ENCODE measurements around the gene TAP2.

Gene TAP2

GRCh38 chr6:32853541-32854375 lies 15.2 kb upstream of the TAP2 start, which contains the start of the genes PSMB9 and TAP1:
Gene PSMB9, plus strand, starts transcription at chr6:32854192. Its CDS starts 38 bp downstream, at chr6:32854230.
Gene TAP1, minus strand, starts transcription at chr6:32853704. Its CDS starts 68 bp downstream, at chr6:32853636.
- peak; percentile 52 for TF ChIP-seq CTCF (IDR thresholded peaks at IDR 0.05; ENCODE audit: low read depth, low read length)
- DNase-seq (ENCODE audit: low read depth in 2 of 2), result peak; percentile 94
- peak within 1 kb of the TSS; percentile 93 to 94 for H3K4me3 ChIP-seq (replicated peaks in 1 of 2; ENCODE audit: low read depth in 2 of 2, low read length in 2 of 2)

GRCh38 chr6:32852844-32853540 lies 14.5 kb upstream of the TAP2 start:
- H3K4me3 ChIP-seq (replicated peaks in 1 of 2; ENCODE audit: low read depth in 2 of 2, low read length in 2 of 2), result peak overlapping the region; percentile 93 to 94
- TF ChIP-seq CTCF (IDR thresholded peaks at IDR 0.05; ENCODE audit: low read depth, low read length), result no peak
- peak; percentile 22 to 46 for DNase-seq (ENCODE audit: low read depth in 2 of 2)

GRCh38 chr6:32852018-32852843 lies 13.7 kb upstream of the TAP2 start:
- peak in 1 of 2 donors; percentile 23 for DNase-seq (ENCODE audit: low read depth in 2 of 2)
- peak overlapping the region; percentile 93 to 94 for H3K4me3 ChIP-seq (replicated peaks in 1 of 2; ENCODE audit: low read depth in 2 of 2, low read length in 2 of 2)
- TF ChIP-seq CTCF (IDR thresholded peaks at IDR 0.05; ENCODE audit: low read depth, low read length), result no peak

- DNase-seq (ENCODE audit: low read depth in 2 of 2), result no peak
- TF ChIP-seq CTCF (IDR thresholded peaks at IDR 0.05; ENCODE audit: low read depth, low read length), result no peak
- H3K4me3 ChIP-seq (replicated peaks in 1 of 2; ENCODE audit: low read depth in 2 of 2, low read length in 2 of 2), result no peak overlapping the region
These were observed 12.5 kb upstream of the TAP2 start for GRCh38 chr6:32851025-32851424.

GRCh38 chr6:32849126-32849525 lies 10.6 kb upstream of the TAP2 start:
- no peak overlapping the region for H3K4me3 ChIP-seq (replicated peaks in 1 of 2; ENCODE audit: low read depth in 2 of 2, low read length in 2 of 2)
- TF ChIP-seq CTCF (IDR thresholded peaks at IDR 0.05; ENCODE audit: low read depth, low read length), result no peak
- no peak for DNase-seq (ENCODE audit: low read depth in 2 of 2)

- TF ChIP-seq CTCF (IDR thresholded peaks at IDR 0.05; ENCODE audit: low read depth, low read length), result no peak
- H3K4me3 ChIP-seq (replicated peaks in 1 of 2; ENCODE audit: low read depth in 2 of 2, low read length in 2 of 2), result no peak overlapping the region
- DNase-seq (ENCODE audit: low read depth in 2 of 2), result no peak
These were observed 9.3 kb upstream of the TAP2 start for GRCh38 chr6:32847795-32848194.

Measured in cardiac fibroblast (primary cell).